CD4-positive, alpha-beta T cell treated with Interleukin-4 for 4 hours (primary cell): ENCODE data around the gene SLC6A20.
A peak's percentile ranks its signal among the peaks of the same experiment; 100 is the strongest.
"Not testable (repeated sequence)": the region's sequence is repeated elsewhere in the genome, so short reads cannot be mapped to it uniquely, and the experiment has no call there.

Experiments used
- DNase-seq: peaks from one replicate; pipeline ENCODE4 v3.0.0-alpha.2; 2020

The SLC6A20 gene

GRCh38 chr3:45777746-45778386, 18.5 kb downstream of the SLC6A20 start:
- DNase-seq: no peak

- no peak for DNase-seq
These were observed 19.1 kb downstream of the SLC6A20 start for GRCh38 chr3:45777111-45777745.

- DNase-seq: no peak
These were observed 19.7 kb downstream of the SLC6A20 start for GRCh38 chr3:45776611-45777010.

GRCh38 chr3:45776301-45776595, 20.1 kb downstream of the SLC6A20 start:
- DNase-seq: no peak

- no peak for DNase-seq
These were observed 20.6 kb downstream of the SLC6A20 start for GRCh38 chr3:45775571-45776300.

GRCh38 chr3:45774581-45775521, 21.5 kb downstream of the SLC6A20 start:
- DNase-seq: no peak

- no peak for DNase-seq
These were observed 22.5 kb downstream of the SLC6A20 start for GRCh38 chr3:45773714-45774449.

GRCh38 chr3:45773072-45773471, 23.3 kb downstream of the SLC6A20 start:
- no peak for DNase-seq

GRCh38 chr3:45772341-45773035, 23.8 kb downstream of the SLC6A20 start:
- DNase-seq: no peak

GRCh38 chr3:45771831-45772230, 24.5 kb downstream of the SLC6A20 start:
- DNase-seq: no peak

GRCh38 chr3:45771166-45771775, 25.1 kb downstream of the SLC6A20 start:
- no peak for DNase-seq

GRCh38 chr3:45765958-45766357, 30.4 kb downstream of the SLC6A20 start:
- no peak for DNase-seq

- DNase-seq: no peak
These were observed 31.0 kb downstream of the SLC6A20 start for GRCh38 chr3:45765266-45765851.

GRCh38 chr3:45763303-45763675, 33.0 kb downstream of the SLC6A20 start:
- DNase-seq: no peak

GRCh38 chr3:45762647-45763302, 33.6 kb downstream of the SLC6A20 start:
- no peak for DNase-seq

GRCh38 chr3:45761831-45762230, 34.5 kb downstream of the SLC6A20 start:
- no peak for DNase-seq

GRCh38 chr3:45760878-45761711, 35.2 kb downstream of the SLC6A20 start:
- DNase-seq: peak; percentile 37

- no peak for DNase-seq
These were observed 36.5 kb downstream of the SLC6A20 start for GRCh38 chr3:45759851-45760250.

GRCh38 chr3:45758871-45759270, 37.5 kb downstream of the SLC6A20 start:
- no peak for DNase-seq

- not testable (repeated sequence) for DNase-seq
These were observed 39.2 kb downstream of the SLC6A20 start for GRCh38 chr3:45757141-45757540.
